ENCODE measurements around the gene KCNJ6.

DNA sequence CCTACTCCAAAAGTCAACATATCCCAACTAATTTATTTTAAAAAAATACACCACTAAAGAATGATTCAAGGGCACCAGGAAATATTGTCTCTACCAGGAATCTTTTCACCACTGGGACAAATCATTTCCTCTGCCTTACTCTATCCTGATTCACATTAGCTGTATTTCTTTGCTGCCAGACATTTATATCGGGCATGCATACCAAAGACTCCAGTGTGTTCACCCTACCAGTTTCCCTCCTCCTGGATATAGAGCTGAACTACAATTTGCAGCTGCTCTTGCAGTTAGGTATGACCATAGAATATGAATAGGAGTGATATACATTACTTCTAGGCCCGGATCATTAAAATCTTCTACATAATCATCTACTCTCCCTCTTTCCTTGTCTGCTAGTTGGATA, 7.6 kb downstream of the KCNJ6 start:
- TF ChIP-seq CTCF (IDR thresholded peaks at IDR 0.05; ENCODE audit: poor library complexity) (no peak), EZH2 (IDR thresholded peaks at IDR 0.05; ENCODE audit: borderline replicate concordance) (no peak)

Measured in hepatocyte (in vitro differentiated cells).